GM12892 (cell line): ENCODE results near the gene ING4.
A peak's percentile ranks its signal among the peaks of the same experiment; 100 is the strongest.

Source experiments
- DNase-seq: peaks from one replicate; pipeline ENCODE4 v3.0.0; 2011; ENCODE audit not compliant: insufficient read length
- FAIRE-seq: peaks from 2 replicates; lab custom pipeline; 2011; peaks lifted over from hg19 to GRCh38; lab: Jason Lieb, UNC
- POLR2A ChIP-seq: IDR thresholded peaks from 2 replicates; pipeline ENCODE4 v1.6.1; 2011; ENCODE audit warnings: low read depth, low read length, control low read depth
- POLR2AphosphoS5 ChIP-seq: IDR thresholded peaks from 2 replicates; pipeline ENCODE4 v1.6.1; 2011; ENCODE audit warnings: low read depth, low read length, control low read depth
- TAF1 ChIP-seq: IDR thresholded peaks from 2 replicates; pipeline ENCODE4 v1.6.1; 2011; ENCODE audit warnings: low read depth, mild to moderate bottlenecking, control low read depth, low read length, borderline replicate concordance

ING4 gene

GRCh38 chr12:6612247-6612646, 50.7 kb downstream of the ING4 start:
- TF ChIP-seq TAF1 (no peak), POLR2AphosphoS5 (no peak), POLR2A (no peak)
- no peak for FAIRE-seq
- no peak for DNase-seq

- FAIRE-seq (no peak), DNase-seq (no peak)
- TF ChIP-seq POLR2A (no peak), TAF1 (no peak), POLR2AphosphoS5 (no peak)
Observed at GRCh38 chr12:6608592-6609281, 54.2 kb downstream of the ING4 start.

GRCh38 chr12:6607751-6608591, 54.9 kb downstream of the ING4 start:
- DNase-seq (peak; percentile 53), FAIRE-seq (no peak)
- TF ChIP-seq TAF1 = no peak
- no peak for TF ChIP-seq POLR2AphosphoS5

DNA sequence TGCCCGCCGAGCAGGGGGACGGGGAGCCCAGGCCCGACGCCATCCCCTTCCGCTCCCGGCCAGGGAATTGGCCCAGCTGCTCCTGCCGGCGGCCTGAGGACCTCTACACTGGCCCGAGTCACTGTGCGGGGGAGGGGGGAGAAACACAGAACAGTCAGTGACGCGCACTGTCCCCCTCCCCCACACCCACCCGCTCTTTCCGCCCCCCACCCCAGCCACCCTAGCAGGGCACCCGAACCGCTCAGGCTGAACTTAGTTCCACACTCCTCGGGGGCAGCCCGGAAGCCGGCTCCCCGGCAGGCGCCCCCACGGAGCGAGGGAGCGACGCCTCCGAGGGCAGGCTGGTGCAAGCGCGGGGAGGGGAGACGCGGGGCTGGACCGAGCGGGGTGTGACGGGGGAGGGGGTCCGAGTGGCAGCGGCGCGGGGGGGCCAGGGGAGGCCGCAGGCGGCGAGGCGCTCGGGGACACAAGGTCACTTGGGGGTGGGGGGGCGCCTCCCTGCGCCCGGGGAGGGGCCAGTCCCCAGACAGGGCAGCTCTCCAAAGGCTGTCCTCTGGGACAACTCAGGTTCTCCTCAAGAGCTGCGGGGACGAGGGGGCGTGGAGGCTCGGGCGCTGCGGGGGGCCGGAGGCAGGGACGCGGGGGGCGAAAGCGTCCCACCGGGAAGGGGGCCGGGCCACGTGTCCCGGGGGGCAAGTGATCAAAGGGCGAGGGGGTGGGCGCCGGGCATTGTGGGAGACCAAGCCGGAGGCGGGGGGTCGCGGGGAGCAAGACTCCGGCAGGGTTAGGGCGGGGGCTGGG, 56.4 kb downstream of the ING4 start:
- DNase-seq (peak; percentile 50), FAIRE-seq (peak; percentile 86)
- TF ChIP-seq POLR2AphosphoS5 = no peak
- TF ChIP-seq TAF1 = no peak; the same call in 1 of the 2 replicates
- TF ChIP-seq POLR2A = peak; percentile 13; the same call in 1 of the 2 replicates

DNA sequence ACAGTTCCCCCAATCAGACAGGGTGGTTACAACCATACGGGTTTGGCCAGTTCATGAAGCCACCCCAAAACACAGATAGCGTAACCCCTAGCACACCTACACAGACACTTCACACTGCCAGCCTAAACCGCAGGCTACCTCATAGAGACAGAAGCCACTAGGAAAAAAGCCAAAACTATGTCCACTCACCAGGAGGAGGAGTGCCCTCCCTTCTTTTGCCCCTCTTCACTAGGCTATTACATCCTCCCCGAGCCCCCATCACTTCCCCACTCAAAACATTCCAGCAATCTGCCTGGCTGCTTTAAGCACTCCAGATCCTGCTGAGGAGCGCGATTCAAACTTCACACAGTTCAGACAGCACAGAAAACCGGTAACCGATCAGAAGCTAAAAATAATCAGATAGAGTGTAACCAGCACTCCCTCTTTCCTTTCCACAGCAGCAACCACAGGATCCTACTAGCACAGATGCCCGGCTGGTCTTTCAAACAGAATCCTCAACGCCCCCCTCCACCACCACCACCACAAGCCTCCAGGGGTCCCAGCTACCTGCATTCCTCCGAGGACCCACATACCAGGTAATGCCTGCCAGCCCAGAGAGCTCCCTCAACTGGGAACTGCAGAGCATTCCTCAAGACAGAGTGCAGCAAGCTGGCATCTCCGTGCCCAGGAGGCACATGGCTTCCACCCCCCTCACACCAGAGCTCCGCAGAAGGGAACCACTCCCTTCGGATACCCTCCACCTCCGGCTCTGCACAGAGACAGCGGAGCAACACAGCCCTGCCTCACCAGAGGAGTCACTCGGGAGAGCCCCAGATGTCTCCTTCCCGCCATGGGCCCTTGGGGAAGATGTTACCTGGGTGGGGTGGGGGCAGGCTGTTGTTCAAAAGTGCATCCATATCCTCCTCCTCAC, 57.2 kb downstream of the ING4 start:
- FAIRE-seq (peak; percentile 38), DNase-seq (no peak)
- no peak for TF ChIP-seq POLR2A
- no peak for TF ChIP-seq TAF1
- TF ChIP-seq POLR2AphosphoS5 = peak; percentile 31; the same call in 1 of the 2 replicates

DNA sequence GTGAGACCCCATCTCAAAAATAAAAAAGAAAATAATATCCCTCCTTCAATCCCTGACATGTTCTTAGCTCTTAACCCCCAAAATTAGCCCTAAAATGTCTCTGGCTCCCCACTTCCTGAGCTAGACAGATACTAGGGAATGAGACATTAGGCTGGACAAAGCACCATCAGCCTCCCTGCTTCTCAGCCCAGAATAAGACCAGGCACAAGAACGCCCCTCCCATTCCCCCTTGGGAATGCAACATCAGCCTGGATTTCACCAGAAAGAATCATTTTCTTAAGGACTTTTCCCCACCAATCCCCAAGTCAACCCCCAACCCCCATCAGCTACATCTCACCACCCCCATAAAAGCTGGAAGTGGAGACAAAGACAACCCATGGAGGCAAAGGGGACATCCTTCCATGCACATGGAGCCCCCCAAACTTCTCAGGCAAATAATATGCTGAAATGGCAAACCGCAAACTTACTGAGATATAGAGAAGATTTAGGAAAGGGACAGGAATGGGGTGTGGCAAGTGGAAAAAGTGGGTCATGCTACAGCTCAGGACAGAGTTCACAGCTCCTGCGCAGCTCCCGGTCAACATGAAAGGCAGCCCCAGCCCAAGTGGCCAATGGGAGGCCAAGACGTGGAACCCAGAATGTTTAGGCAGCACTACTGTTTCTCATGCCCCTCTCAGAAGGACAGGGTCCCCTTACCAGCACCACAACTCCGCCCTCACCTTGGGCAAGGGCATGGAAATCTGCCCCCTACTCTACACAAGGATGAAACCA, 58.5 kb downstream of the ING4 start:
- TF ChIP-seq TAF1 = no peak
- FAIRE-seq (no peak), DNase-seq (no peak)

- FAIRE-seq (peak; percentile 33), DNase-seq (no peak)
- TF ChIP-seq TAF1 (no peak), POLR2AphosphoS5 (no peak), POLR2A (no peak)
Observed at GRCh38 chr12:6603095-6603567, 59.8 kb downstream of the ING4 start.

DNA sequence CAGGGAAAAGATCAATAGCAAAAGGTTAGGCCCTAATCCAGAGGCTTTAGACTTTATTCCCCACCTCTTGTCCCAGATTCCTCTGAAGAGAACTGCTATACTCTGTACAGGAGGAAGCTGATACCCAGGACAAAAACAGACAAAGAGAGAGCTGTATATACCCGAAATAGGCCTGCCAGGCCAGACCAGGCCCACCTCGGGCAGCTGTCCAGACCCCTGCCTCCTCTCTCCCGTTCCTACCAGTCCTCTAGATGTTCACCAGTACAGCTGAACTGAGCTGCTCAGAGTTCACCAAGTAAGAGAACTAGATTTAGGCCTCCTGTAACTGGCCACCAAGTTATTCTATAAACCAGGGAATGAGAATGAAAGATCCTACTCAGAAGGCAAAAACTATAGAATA, 60.4 kb downstream of the ING4 start:
- no peak for TF ChIP-seq POLR2AphosphoS5
- no peak for TF ChIP-seq TAF1
- no peak for TF ChIP-seq POLR2A
- FAIRE-seq = no peak
- DNase-seq = no peak
